NB4 (cell line): ENCODE measurements around the gene VWA3B.

Experiments used
- POLR2A ChIP-seq: IDR thresholded peaks from 2 replicates; pipeline ENCODE4 v1.6.1; 2011; ENCODE audit warnings: mild to moderate bottlenecking; ENCODE audit not compliant: insufficient read length; ENCODE audit errors: extremely low read depth
- TF ChIP-seq, protein P1 (sequence below): IDR thresholded peaks from one replicate; pipeline ENCODE4 v1.5.1; 2012; ENCODE audit warnings: low read depth, low read length
- TF ChIP-seq, protein P2 (sequence below): IDR thresholded peaks from 2 replicates; pipeline ENCODE4 v1.6.1; 2011; ENCODE audit warnings: low read depth, low read length

- TF ChIP-seq, protein P1, sequence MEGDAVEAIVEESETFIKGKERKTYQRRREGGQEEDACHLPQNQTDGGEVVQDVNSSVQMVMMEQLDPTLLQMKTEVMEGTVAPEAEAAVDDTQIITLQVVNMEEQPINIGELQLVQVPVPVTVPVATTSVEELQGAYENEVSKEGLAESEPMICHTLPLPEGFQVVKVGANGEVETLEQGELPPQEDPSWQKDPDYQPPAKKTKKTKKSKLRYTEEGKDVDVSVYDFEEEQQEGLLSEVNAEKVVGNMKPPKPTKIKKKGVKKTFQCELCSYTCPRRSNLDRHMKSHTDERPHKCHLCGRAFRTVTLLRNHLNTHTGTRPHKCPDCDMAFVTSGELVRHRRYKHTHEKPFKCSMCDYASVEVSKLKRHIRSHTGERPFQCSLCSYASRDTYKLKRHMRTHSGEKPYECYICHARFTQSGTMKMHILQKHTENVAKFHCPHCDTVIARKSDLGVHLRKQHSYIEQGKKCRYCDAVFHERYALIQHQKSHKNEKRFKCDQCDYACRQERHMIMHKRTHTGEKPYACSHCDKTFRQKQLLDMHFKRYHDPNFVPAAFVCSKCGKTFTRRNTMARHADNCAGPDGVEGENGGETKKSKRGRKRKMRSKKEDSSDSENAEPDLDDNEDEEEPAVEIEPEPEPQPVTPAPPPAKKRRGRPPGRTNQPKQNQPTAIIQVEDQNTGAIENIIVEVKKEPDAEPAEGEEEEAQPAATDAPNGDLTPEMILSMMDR, result no peak
- TF ChIP-seq POLR2A, result no peak
- TF ChIP-seq, protein P2, sequence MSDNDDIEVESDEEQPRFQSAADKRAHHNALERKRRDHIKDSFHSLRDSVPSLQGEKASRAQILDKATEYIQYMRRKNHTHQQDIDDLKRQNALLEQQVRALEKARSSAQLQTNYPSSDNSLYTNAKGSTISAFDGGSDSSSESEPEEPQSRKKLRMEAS, result no peak
These were observed 166.6 kb downstream of the VWA3B start for GRCh38 chr2:98253461-98254070.
